B cell (primary cell): ENCODE data around the gene TDRKH. TPM values are rescaled to one million over a fixed set of nuclear protein-coding genes. Genes with fewer than 3 reads are reported as not detected.

ENCODE experiments used
- ATAC-seq: fragments of 200-7000 bp; cut with Tn5 transposase; one replicate; pipeline ENCODE4 v1.10.0; 2021; ENCODE audit warnings: low read depth, mild to moderate bottlenecking, moderate number of reproducible peaks, moderate library complexity
- CTCF ChIA-PET: fragments of 350-600 bp; sonication (Branson Sonifier 250); formaldehyde crosslinking; loops from one replicate; lab custom pipeline; 2021; ENCODE audit warnings: antibody characterized with exemption, inconsistent platforms; lab: Charles Lee
- POLR2A ChIA-PET: fragments of 350-600 bp; sonication (Branson Sonifier 250); formaldehyde crosslinking; loops from one replicate; lab custom pipeline; 2021; ENCODE audit warnings: antibody characterized with exemption; lab: Charles Lee
- DNase-seq: peaks from one replicate; pipeline ENCODE4 v3.0.0; 2013
- H2AFZ ChIP-seq: 2 replicates; pipeline ENCODE4 v1.6.1; 2012; ENCODE audit warnings: mild to moderate bottlenecking, low read depth, low read length; ENCODE audit not compliant: insufficient read depth, poor library complexity, severe bottlenecking
- H3K27ac ChIP-seq, 2 donors: 1 replicate in 1 of 2; 2 replicates in 1 of 2; pipeline ENCODE4 v1.5.1; 2012 to 2013; ENCODE audit warnings: low read length in 2 of 2, mild to moderate bottlenecking in 2 of 2, moderate library complexity in 1 of 2
- H3K27me3 ChIP-seq, 4 experiments: fragments of 200-600 bp in 1 of 4; sonication (generic) in 1 of 4; replicated peaks in 1 of 4; 1 replicate in 2 of 4; 2 replicates in 2 of 4; pipeline versions ENCODE4 v1.6.1 to v1.7.0; 2013 to 2016; ENCODE audit warnings: low read length in 3 of 4, mild to moderate bottlenecking in 2 of 4, mixed read lengths in 1 of 4, moderate library complexity in 1 of 4; ENCODE audit not compliant: insufficient read depth in 4 of 4, control insufficient read depth in 3 of 4; ENCODE audit errors: control extremely low read depth in 1 of 4
- H3K36me3 ChIP-seq, 2 experiments: replicated peaks in 1 of 2; 1 replicate in 1 of 2; 2 replicates in 1 of 2; pipeline versions ENCODE4 v1.6.1 to v1.7.1; 2013; ENCODE audit warnings: low read length in 1 of 2; ENCODE audit not compliant: insufficient read depth in 2 of 2, control insufficient read depth in 1 of 2; ENCODE audit errors: control extremely low read depth in 1 of 2, extremely low read depth in 1 of 2
- H3K4me1 ChIP-seq, 2 donors: fragments of 200-600 bp in 1 of 2; sonication (generic) in 1 of 2; 1 replicate in 1 of 2; 2 replicates in 1 of 2; pipeline versions ENCODE4 v1.5.1 to v1.6.1; 2013 to 2017; ENCODE audit warnings: low read length in 2 of 2; ENCODE audit not compliant: control insufficient read depth in 2 of 2, insufficient read depth in 2 of 2
- H3K4me2 ChIP-seq: replicated peaks from 2 replicates; pipeline ENCODE3; 2012; ENCODE audit warnings: mild to moderate bottlenecking, low read depth, low read length; ENCODE audit not compliant: poor library complexity, severe bottlenecking
- H3K4me3 ChIP-seq, 5 experiments: fragments of 200-600 bp in 1 of 5; sonication (generic) in 1 of 5; 1 replicate in 3 of 5; 2 replicates in 2 of 5; pipeline versions ENCODE4 v1.5.1 to v1.7.0; 2011 to 2016; ENCODE audit warnings: low read length in 4 of 5, mild to moderate bottlenecking in 4 of 5, low read depth in 2 of 5, control low read depth in 1 of 5, moderate library complexity in 1 of 5; ENCODE audit not compliant: insufficient read depth in 1 of 5; ENCODE audit errors: control extremely low read depth in 1 of 5, extremely low read depth in 1 of 5
- H3K79me2 ChIP-seq: fragments of 200-600 bp; sonication (generic); one replicate; pipeline ENCODE4 v1.6.0; 2016; ENCODE audit warnings: low read length; ENCODE audit not compliant: control insufficient read depth, insufficient read depth
- H3K9ac ChIP-seq: fragments of 200-600 bp; sonication (generic); 2 replicates; pipeline ENCODE4 v1.6.1; 2017; ENCODE audit warnings: mild to moderate bottlenecking, low read length, moderate library complexity
- H3K9me3 ChIP-seq, 3 donors: one replicate each; pipeline versions ENCODE4 v1.6.1 to v1.7.1; 2013; ENCODE audit warnings: low read length in 2 of 3; ENCODE audit not compliant: control insufficient read depth in 2 of 3, insufficient read depth in 1 of 3; ENCODE audit errors: control extremely low read depth in 1 of 3
- H4K20me1 ChIP-seq: 2 replicates; pipeline ENCODE4 v1.6.0; 2012; ENCODE audit warnings: mild to moderate bottlenecking, low read length; ENCODE audit not compliant: insufficient read depth, control insufficient read depth, poor library complexity, severe bottlenecking
- H3K27ac Mint-ChIP-seq: one replicate; pipeline ENCODE4 v1.8.0; 2021; ENCODE audit warnings: mixed read lengths
- H3K27me3 Mint-ChIP-seq: one replicate; pipeline ENCODE4 v1.8.0; 2021; ENCODE audit warnings: mixed read lengths
- H3K4me1 Mint-ChIP-seq: one replicate; pipeline ENCODE4 v1.8.0; 2021; ENCODE audit warnings: mixed read lengths
- H3K4me3 Mint-ChIP-seq: one replicate; pipeline ENCODE4 v1.8.0; 2021; ENCODE audit warnings: mixed read lengths
- H3K9me3 Mint-ChIP-seq: one replicate; pipeline ENCODE4 v1.8.0; 2022; ENCODE audit warnings: mixed read lengths; ENCODE audit not compliant: insufficient read depth
- EZH2 ChIP-seq: IDR thresholded peaks from 2 replicates; pipeline ENCODE4 v1.6.1; 2012; ENCODE audit warnings: borderline replicate concordance, low read depth, mild to moderate bottlenecking, moderate library complexity, low read length; ENCODE audit not compliant: insufficient read depth, poor library complexity, severe bottlenecking
- WGBS: methylation state at CpG from one replicate; pipeline ENCODE4 v1.1.5; 2013; ENCODE audit warnings: missing lambda C conversion rate; ENCODE audit not compliant: insufficient coverage; 5-methylcytosine and 5-hydroxymethylcytosine counted together
- intact Hi-C: fragments of 100-400 bp; cut with micrococcal nuclease; formaldehyde crosslinking; loops from one replicate; pipeline ENCODE4 v1.10.0; 2022
- polyA plus RNA-seq: library from polyadenylated mRNA; depleted of rRNA; stranded (reverse); fragments of >200 nt; gene quantifications from 2 replicates; pipeline ENCODE4 v1.2.3, GENCODE V29; 2012
- total RNA-seq, 2 donors: library from RNA; stranded (reverse); fragments of 120-200 nt in 1 of 2; gene quantifications; 1 replicate in 1 of 2; 2 replicates in 1 of 2; pipeline versions ENCODE4 v1.2.3 to v1.2.4, GENCODE V29; 2013 to 2022
- TF ChIP-seq, protein P1 (sequence below): fragments of 200-600 bp; IDR thresholded peaks from one replicate; pipeline ENCODE4 v1.8.0; 2022; ENCODE audit warnings: antibody characterized with exemption, mild to moderate bottlenecking

The TDRKH gene
- total and polyA plus RNA-seq, 2 donors (not counting 1 experiment from before 2014, with no cell fraction given) = 2.0 to 13.3 TPM

DNA sequence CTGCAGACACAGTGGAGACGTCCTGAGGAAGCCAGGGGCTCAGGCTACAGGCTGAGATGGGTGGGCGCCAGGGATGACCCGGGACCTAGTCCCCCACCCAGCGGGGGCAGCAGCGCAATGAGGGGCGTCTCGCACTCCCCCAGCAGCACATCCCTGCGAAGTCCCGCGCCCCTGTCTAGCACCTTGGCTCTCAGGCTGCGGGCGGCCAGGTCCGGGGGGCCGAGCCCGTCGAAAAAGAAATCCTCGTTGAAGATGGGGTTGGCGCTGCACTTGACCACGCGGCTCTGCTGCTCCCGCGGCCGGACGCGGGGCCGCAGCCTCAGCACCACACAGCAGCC is 47.6 kb upstream of the TDRKH start:
- CTCF ChIA-PET = interaction anchor here (1.0 to 2.3 kb wide), 4 partner anchors 31 to 394 kb away, joined by 3 to 11 read pairs (median 4); partner anchors contain the start of gene MRPL9
- peak overlapping the region in 3 of 5 experiments; percentile 44 to 56 (median 45) for H3K4me3 ChIP-seq
- no peaks in the 10 kb centered on the region for H3K79me2 ChIP-seq
- peaks cover 28% of the 10 kb centered on the region for H3K4me1 Mint-ChIP-seq
- POLR2A ChIA-PET = no interaction called here
- H3K4me1 ChIP-seq = peaks cover 27 to 31% of the 10 kb centered on the region in 2 donors
- intact Hi-C loops = loop anchor here (2.0 to 10.0 kb wide), 4 partner anchors 113 to 556 kb away; partner anchors contain the start of genes POGZ, PSMB4, RIIAD1 and ZNF687
- H4K20me1 ChIP-seq = no peaks in the 10 kb centered on the region
- H3K9me3 Mint-ChIP-seq = no peaks in the 10 kb centered on the region
- TF ChIP-seq, protein P1, sequence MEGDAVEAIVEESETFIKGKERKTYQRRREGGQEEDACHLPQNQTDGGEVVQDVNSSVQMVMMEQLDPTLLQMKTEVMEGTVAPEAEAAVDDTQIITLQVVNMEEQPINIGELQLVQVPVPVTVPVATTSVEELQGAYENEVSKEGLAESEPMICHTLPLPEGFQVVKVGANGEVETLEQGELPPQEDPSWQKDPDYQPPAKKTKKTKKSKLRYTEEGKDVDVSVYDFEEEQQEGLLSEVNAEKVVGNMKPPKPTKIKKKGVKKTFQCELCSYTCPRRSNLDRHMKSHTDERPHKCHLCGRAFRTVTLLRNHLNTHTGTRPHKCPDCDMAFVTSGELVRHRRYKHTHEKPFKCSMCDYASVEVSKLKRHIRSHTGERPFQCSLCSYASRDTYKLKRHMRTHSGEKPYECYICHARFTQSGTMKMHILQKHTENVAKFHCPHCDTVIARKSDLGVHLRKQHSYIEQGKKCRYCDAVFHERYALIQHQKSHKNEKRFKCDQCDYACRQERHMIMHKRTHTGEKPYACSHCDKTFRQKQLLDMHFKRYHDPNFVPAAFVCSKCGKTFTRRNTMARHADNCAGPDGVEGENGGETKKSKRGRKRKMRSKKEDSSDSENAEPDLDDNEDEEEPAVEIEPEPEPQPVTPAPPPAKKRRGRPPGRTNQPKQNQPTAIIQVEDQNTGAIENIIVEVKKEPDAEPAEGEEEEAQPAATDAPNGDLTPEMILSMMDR = no peak
- no peak for TF ChIP-seq EZH2
- WGBS = 9% methylated on average over 26 of the region's 26 CpGs
- DNase-seq = no peak
- H3K27ac ChIP-seq = no peak overlapping the region
- H3K4me3 Mint-ChIP-seq = peak overlapping the region; percentile 85
- peaks cover 0 to 20% (median 7%) of the 10 kb centered on the region in 4 experiments for H3K27me3 ChIP-seq
- H3K27me3 Mint-ChIP-seq = peaks cover 10% of the 10 kb centered on the region
- H3K9me3 ChIP-seq = peaks cover 0 to 8% (median 0%) of the 10 kb centered on the region in 3 donors
- no peaks in the 10 kb centered on the region for H3K36me3 ChIP-seq
- H3K9ac ChIP-seq = peak overlapping the region; percentile 65
- ATAC-seq = no peak
- peak overlapping the region; percentile 46 for H3K27ac Mint-ChIP-seq
- H2AFZ ChIP-seq = peak overlapping the region; percentile 69
- peak overlapping the region; percentile 89 for H3K4me2 ChIP-seq

DNA sequence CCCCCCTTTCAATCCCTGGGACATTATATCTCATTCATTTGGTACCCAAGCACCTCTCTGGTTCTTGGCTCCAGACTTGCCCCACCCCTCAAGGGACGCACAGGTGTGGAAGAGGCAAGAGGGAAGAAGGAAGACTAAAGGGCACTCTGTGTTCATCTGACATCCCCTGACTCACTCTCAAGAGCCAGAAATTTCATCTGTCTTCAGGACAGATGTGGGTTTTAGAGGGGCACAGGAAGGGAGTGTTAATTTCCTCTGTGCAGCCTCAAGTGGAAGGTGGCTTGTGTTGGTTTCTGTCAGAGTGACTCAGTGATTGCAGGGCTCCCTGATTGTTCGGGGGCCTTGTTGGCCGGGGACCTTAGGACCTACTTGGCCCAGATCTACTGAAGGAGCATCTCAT is 46.9 kb upstream of the TDRKH start:
- Histone ChIP-seq H3K27me3 (peaks cover 0 to 20% (median 7%) of the 10 kb centered on the region in 4 experiments), H3K79me2 (no peaks in the 10 kb centered on the region), H3K4me3 (no peak overlapping the region), H3K4me1 (peaks cover 26 to 31% of the 10 kb centered on the region in 2 donors), H3K9me3 (peaks cover 0 to 8% (median 0%) of the 10 kb centered on the region in 3 donors), H3K27ac (no peak overlapping the region), H3K36me3 (no peaks in the 10 kb centered on the region), H4K20me1 (no peaks in the 10 kb centered on the region), H3K4me2 (peak overlapping the region; percentile 89), H2AFZ (no peak overlapping the region), H3K9ac (no peak overlapping the region)
- intact Hi-C loops = loop anchor here (5.0 to 10.0 kb wide), 3 partner anchors 112 to 555 kb away; partner anchors contain the start of genes POGZ, RIIAD1 and ZNF687
- Mint-ChIP-seq H3K4me3 (peak overlapping the region; percentile 85), H3K27me3 (peaks cover 10% of the 10 kb centered on the region), H3K4me1 (peaks cover 28% of the 10 kb centered on the region), H3K9me3 (no peaks in the 10 kb centered on the region), H3K27ac (peak overlapping the region; percentile 38)
- DNase-seq = peak; percentile 27
- 13% methylated on average over 2 of the region's 3 CpGs for WGBS
- TF ChIP-seq, protein P1 = no peak
- TF ChIP-seq EZH2 = no peak
- no peak for ATAC-seq
- CTCF ChIA-PET = interaction anchor here (0.7 to 2.6 kb wide), 16 partner anchors 9 to 536 kb away, joined by 3 to 14 read pairs (median 4); partner anchors contain the start of gene CGN
- POLR2A ChIA-PET = interaction anchor here (0.6 to 0.7 kb wide), 3 partner anchors 22 to 176 kb away, joined by 3 to 5 read pairs (median 4); no protein-coding TSS in a partner anchor
